ENCODE measurements around the gene KCNJ12. TPM values are rescaled to one million over a fixed set of nuclear protein-coding genes. Genes with fewer than 3 reads are reported as not detected.
"Not testable (repeated sequence)": the region's sequence is repeated elsewhere in the genome, so short reads cannot be mapped to it uniquely, and the experiment has no call there.

The KCNJ12 gene
- total RNA-seq, 1 donor from 2014 or later: not detected

DNA sequence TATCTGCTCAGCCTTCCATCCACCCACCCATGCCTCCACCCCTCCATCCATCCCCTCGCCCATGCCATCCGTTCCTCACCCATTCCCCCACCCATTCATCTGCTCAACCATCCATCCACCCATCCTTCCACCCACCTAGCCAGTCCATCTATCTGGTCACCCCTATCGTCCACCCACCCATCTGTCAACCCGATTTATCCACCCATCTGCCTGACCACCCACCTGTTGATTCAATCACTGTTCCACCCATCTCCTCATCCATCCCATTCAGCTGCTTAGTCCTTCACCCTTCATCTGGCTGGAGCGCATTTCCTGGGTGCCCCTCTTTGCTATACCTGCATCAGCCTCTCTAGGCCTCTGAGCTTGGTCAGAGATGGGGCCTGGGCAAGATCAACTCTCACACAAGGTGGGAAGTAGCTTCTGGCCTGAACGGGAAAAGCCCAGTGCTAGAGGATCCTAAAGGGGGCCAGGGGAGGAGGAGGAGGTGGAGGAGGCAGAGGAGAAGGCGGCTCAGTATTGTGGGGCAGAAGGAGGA lies 32.7 kb downstream of the KCNJ12 start:
- H3K27ac Mint-ChIP-seq; H3K36me3 Mint-ChIP-seq (ENCODE audit: low read depth); ATAC-seq (ENCODE audit: low read depth); DNase-seq; H3K4me1 Mint-ChIP-seq; POLR2A ChIA-PET; intact Hi-C loops (cut with micrococcal nuclease); H3K4me3 Mint-ChIP-seq; H3K9me3 Mint-ChIP-seq; H3K27me3 Mint-ChIP-seq; CTCF ChIA-PET: not testable (repeated sequence)

DNA sequence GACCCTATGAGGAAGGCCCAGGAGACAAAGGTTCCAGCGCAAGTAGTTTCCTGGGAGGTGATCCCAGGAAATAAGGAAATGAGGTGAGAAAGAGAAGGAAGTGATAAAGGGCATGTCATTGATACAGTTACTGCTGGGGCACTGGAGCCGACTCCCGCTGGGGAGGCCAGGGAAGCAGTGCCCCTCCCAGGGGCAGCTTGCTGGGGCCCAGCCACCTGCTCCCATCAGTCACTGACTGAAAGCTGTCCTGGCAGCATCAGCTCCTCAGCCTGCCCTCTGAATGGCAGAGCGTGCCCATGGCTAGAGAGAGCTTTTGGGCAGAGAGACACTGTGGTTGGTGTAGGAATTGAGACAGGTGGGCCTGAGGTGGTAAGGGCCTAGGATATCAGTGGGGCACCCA lies 33.2 kb downstream of the KCNJ12 start:
- DNase-seq; intact Hi-C loops (cut with micrococcal nuclease); ATAC-seq (ENCODE audit: low read depth); CTCF ChIA-PET; POLR2A ChIA-PET; H3K27ac Mint-ChIP-seq; H3K9me3 Mint-ChIP-seq; H3K4me3 Mint-ChIP-seq; H3K27me3 Mint-ChIP-seq; H3K4me1 Mint-ChIP-seq; H3K36me3 Mint-ChIP-seq (ENCODE audit: low read depth): not testable (repeated sequence)

DNA sequence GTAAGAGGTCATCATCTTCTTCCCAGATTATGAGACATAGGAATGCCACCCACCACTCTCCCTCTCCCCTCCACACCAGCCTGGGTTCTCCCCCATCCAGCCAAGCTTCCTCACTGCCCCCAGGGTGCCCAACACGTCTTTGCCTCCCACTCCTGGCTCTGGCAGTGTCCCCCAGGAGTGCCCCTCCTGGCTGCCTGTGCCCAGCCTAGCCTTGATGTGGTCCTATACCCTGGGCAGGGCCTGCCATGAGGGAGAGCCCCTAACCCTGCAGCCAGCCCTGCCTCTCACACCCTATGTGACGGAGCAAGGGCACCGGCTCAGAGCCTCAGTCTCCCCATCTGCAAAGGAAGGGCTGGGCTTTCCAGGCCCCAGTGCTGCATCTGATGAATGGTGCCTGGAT lies 33.8 kb downstream of the KCNJ12 start:
- H3K4me3 Mint-ChIP-seq; POLR2A ChIA-PET; DNase-seq; H3K9me3 Mint-ChIP-seq; H3K27me3 Mint-ChIP-seq; H3K36me3 Mint-ChIP-seq (ENCODE audit: low read depth); intact Hi-C loops (cut with micrococcal nuclease); CTCF ChIA-PET; ATAC-seq (ENCODE audit: low read depth); H3K4me1 Mint-ChIP-seq; H3K27ac Mint-ChIP-seq: not testable (repeated sequence)

DNA sequence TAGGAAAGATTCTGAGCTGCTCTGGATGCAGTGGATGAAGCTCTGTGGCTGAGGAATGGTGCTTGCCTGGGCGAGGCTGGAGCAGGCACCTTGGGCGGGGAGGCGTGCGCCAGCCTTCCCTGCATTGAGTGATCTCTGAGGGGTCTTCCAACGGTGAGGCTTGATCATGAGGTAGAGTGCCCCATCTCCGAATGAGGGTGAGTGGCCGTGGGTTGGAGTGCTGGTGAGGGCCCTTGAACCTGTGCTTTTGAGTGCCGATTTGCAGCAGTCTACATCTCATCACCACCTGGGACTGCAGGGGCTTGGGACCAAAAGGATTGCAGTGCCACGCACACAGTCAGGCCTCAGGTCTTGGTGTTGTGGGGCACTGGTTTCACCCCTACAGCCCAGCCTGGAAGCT lies 34.2 kb downstream of the KCNJ12 start:
- DNase-seq; H3K27me3 Mint-ChIP-seq; intact Hi-C loops (cut with micrococcal nuclease); CTCF ChIA-PET; H3K36me3 Mint-ChIP-seq (ENCODE audit: low read depth); H3K9me3 Mint-ChIP-seq; H3K4me1 Mint-ChIP-seq; POLR2A ChIA-PET; ATAC-seq (ENCODE audit: low read depth); H3K27ac Mint-ChIP-seq; H3K4me3 Mint-ChIP-seq: not testable (repeated sequence)

DNA sequence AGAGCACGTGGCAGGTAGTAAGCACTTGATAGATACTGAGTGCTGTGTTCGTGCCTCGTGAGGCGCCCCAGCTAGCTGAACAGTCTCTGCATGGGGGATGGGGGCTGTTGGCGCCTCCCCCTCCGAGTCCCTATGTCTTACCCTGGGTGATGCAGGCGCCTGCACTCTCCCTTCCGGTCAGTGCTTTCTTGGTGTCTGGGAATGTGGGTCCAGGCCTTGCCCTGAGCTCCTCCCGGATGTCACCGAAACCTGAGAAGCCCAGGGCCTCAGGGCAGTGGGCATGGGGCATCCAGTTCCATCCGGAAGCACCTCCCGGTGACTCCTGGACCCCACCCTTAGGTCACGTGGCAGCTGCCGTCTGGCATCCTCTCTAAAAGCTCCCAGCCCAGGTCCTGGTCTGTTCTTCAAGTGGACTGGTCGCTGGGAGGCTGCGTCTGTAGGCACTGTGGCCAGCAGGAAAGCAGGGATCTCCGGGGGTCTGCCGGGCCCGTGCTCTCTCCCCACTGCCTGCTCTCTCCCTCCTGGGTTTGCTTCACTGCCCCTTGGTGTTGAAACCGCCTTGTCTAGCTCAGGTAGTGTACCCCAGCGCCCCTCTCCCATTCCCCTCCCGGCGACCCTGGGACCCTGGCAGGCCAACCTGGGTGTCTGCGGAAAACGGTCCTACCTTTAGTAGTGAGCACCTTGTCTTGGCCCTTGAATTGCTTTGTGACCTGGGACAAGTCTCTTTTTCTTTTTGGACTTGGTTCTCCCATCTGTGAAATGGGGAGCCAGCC lies 34.9 kb downstream of the KCNJ12 start:
- H3K4me1 Mint-ChIP-seq; H3K36me3 Mint-ChIP-seq (ENCODE audit: low read depth); H3K27me3 Mint-ChIP-seq; ATAC-seq (ENCODE audit: low read depth); CTCF ChIA-PET; H3K9me3 Mint-ChIP-seq; POLR2A ChIA-PET; DNase-seq; H3K27ac Mint-ChIP-seq; intact Hi-C loops (cut with micrococcal nuclease); H3K4me3 Mint-ChIP-seq: not testable (repeated sequence)

DNA sequence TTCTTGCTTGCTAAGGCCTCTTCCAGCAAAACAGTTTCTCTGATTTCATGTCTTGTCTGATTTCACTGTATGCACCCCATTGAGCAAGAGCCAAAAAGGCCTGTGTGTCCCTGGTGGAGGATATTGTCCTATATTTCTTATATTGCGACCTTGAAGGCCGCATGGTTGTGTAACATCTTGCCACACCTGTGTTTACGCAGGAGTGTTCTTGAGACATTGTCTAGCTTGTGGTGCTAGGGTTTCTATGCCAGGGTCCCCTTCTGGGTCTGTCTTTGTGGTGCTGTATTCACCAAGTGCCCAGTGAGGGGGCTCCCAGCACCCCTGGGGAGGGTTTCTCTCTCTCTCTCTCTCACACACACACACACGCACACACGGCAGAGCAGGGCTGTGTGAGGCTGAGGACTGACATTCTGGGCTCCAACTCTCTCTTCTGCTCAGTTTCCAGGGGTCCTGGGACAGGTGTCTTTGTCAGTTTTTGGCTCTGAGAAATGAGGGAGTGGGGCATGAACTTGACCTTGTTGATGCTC lies 35.6 kb downstream of the KCNJ12 start:
- CTCF ChIA-PET; H3K27me3 Mint-ChIP-seq; H3K27ac Mint-ChIP-seq; DNase-seq; ATAC-seq (ENCODE audit: low read depth); intact Hi-C loops (cut with micrococcal nuclease); H3K4me1 Mint-ChIP-seq; POLR2A ChIA-PET; H3K4me3 Mint-ChIP-seq; H3K36me3 Mint-ChIP-seq (ENCODE audit: low read depth); H3K9me3 Mint-ChIP-seq: not testable (repeated sequence)

DNA sequence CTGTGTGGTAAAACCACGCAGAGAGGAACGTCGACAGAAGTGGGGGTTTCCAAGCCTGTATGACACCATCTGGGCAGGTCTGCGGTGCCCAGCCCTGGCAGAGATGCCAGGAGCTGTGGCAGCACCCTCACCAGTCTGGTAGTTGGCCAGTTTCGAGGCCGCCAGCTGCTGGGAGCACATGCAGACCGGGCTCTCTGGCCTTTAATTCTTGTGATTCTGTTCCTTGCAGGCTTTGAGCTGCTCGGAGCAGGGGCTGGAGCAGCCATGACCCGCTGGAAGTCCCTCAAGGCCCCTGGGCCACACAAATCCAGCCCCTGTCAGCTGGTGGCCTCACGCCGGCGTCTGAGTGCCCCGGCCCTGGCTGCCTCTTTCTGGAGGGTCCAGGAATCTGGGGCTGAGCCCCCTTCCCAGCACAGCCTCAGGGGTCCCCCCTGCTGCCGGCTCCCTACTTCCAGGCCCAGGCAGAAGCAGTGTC lies 36.1 kb downstream of the KCNJ12 start:
- DNase-seq; POLR2A ChIA-PET; CTCF ChIA-PET; ATAC-seq (ENCODE audit: low read depth); H3K9me3 Mint-ChIP-seq; intact Hi-C loops (cut with micrococcal nuclease); H3K4me1 Mint-ChIP-seq; H3K36me3 Mint-ChIP-seq (ENCODE audit: low read depth); H3K4me3 Mint-ChIP-seq; H3K27me3 Mint-ChIP-seq; H3K27ac Mint-ChIP-seq: not testable (repeated sequence)

DNA sequence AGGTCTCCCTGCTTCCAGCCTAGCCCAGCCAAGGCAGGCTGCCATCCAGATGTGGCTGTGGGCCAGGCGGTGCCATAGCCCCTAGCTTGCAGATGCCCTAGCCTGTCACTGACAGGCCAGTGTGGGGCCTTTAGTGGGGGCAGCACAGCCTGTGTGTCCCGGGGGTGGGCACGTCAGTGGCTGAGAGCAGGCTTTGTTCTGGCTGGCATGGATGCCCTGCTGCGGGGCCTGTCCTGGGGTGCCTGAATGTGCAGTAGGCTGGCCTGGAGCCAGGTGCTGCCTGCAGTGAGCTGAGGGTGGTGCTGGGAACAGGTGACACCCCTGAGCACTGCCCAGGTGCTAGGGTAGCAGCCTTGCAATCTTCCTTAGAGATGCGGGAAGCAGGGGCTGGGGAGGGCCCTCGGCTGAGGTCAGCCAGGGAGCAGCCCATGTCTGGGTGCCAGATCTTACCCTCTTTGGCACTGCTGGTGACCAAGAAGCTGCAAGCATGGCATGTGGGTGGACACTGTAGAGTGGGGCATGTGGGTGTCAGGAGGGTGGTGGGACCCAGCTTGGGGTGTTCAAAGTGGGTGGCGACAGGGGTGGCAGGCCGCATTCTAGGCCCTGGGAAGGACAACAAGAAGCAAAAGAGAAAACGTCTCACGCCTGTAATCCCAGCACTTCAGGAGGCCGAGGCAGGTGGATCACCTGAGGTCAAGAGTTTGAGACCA lies 37.6 kb downstream of the KCNJ12 start:
- H3K4me3 Mint-ChIP-seq: not testable (repeated sequence)

DNA sequence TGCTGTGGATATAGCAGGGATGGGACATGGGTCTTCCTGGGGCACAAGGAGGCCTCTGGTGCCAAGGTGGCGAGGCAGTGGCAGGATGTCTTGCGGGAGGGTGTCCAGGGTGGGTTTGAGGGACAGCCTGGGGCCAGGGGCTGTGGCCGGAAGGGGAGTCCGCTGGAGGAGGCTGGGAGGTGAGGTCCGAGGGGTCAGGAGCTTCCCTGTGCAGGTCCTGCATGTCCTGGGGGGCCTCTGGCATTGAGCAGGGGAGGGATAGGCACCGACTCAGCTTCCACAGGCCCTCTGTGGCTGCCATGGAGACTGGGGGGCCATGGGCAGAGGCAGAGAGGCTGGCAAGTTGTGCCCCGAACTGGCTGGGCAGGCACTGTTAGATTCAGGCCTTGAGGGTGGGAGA lies 38.5 kb downstream of the KCNJ12 start:
- DNase-seq; ATAC-seq (ENCODE audit: low read depth); H3K4me3 Mint-ChIP-seq; H3K27me3 Mint-ChIP-seq; H3K27ac Mint-ChIP-seq; H3K36me3 Mint-ChIP-seq (ENCODE audit: low read depth); POLR2A ChIA-PET; H3K4me1 Mint-ChIP-seq; intact Hi-C loops (cut with micrococcal nuclease); CTCF ChIA-PET; H3K9me3 Mint-ChIP-seq: not testable (repeated sequence)

More for the DNA sequence above, 37.6 kb downstream of the KCNJ12 start:
- H3K27me3 Mint-ChIP-seq; DNase-seq; POLR2A ChIA-PET; H3K4me1 Mint-ChIP-seq; H3K36me3 Mint-ChIP-seq (ENCODE audit: low read depth); H3K27ac Mint-ChIP-seq; H3K9me3 Mint-ChIP-seq; CTCF ChIA-PET; ATAC-seq (ENCODE audit: low read depth); intact Hi-C loops (cut with micrococcal nuclease): not testable (repeated sequence)

DNA sequence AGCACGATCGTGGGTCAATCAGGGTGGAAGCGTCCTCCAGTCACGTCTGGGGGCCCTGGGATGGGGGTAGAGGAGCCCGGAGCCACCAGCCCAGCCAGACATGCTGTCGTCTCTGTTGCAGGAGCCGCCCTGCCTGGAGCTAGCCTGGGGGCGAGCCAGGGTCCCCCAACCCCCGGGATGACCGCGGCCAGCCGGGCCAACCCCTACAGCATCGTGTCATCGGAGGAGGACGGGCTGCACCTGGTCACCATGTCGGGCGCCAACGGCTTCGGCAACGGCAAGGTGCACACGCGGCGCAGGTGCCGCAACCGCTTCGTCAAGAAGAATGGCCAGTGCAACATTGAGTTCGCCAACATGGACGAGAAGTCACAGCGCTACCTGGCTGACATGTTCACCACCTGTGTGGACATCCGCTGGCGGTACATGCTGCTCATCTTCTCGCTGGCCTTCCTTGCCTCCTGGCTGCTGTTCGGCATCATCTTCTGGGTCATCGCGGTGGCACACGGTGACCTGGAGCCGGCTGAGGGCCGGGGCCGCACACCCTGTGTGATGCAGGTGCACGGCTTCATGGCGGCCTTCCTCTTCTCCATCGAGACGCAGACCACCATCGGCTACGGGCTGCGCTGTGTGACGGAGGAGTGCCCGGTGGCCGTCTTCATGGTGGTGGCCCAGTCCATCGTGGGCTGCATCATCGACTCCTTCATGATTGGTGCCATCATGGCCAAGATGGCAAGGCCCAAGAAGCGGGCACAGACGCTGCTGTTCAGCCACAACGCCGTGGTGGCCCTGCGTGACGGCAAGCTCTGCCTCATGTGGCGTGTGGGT lies 39.2 kb downstream of the KCNJ12 start:
- H3K27me3 Mint-ChIP-seq; POLR2A ChIA-PET; H3K4me1 Mint-ChIP-seq; intact Hi-C loops (cut with micrococcal nuclease); ATAC-seq (ENCODE audit: low read depth); H3K4me3 Mint-ChIP-seq; DNase-seq; H3K27ac Mint-ChIP-seq; H3K36me3 Mint-ChIP-seq (ENCODE audit: low read depth); H3K9me3 Mint-ChIP-seq; CTCF ChIA-PET: not testable (repeated sequence)

DNA sequence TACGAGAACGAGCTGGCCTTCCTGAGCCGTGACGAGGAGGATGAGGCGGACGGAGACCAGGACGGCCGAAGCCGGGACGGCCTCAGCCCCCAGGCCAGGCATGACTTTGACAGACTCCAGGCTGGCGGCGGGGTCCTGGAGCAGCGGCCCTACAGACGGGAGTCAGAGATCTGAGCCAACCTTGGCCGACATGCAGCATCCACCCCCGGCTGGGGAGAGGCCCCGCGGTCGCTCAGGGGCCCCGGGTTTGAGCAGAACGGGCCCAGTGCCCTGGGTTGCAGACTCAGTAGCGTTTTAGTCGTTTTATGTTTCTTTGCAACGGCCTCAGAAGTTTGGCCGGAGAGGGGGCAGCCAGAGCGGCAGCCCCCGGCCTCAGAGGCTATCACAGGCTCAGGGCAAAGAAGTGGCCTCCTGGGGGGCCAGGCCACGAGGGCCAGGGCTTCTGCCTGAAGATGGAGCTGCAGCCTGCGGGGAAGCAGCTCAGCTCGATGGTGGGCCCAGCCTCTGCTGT lies 40.4 kb downstream of the KCNJ12 start:
- H3K36me3 Mint-ChIP-seq (ENCODE audit: low read depth); CTCF ChIA-PET; H3K27ac Mint-ChIP-seq; ATAC-seq (ENCODE audit: low read depth); H3K4me1 Mint-ChIP-seq; H3K4me3 Mint-ChIP-seq; H3K9me3 Mint-ChIP-seq; POLR2A ChIA-PET; DNase-seq; intact Hi-C loops (cut with micrococcal nuclease); H3K27me3 Mint-ChIP-seq: not testable (repeated sequence)

All from activated B cell treated with CpG ODN at 0.5 μM for 24 hours (primary cell).